ENCODE results near the gene LONP1.

The LONP1 gene

DNA sequence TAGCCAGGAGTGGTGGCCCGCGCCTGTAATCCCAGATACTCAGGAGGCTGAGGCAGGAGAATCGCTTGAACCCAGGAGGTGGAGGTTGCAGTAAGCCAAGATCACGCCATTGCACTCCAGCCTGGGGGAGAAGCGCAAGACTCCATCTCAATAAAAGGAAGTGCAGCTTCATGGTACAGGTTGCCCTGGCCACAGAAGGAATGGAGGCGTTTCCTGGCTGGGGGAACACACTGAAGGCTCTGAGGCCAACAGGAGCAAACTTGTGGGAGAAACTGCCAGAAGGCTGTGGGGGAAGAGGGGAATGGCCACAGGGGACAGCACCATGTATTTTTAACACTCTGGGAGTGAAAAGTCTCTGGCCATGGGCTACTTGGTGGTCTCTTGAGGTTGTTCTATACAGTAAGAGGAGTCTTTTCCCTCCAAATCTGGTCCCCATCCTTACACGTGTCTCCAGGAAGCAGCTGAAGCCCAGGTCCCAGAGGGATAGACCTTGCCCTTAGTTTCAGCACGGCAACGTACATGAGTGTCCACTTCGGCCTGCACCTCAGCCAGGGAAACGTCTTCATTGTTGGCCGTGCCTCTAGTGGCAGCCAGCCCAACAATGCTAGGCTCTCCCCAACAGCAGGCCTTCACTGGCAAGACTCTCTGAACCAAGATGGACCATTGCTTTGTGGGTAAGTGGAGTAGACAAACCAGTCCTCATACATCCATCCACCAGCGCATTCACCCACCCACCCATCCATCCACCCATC lies 47.1 kb downstream of the LONP1 start:
- Histone ChIP-seq H3K4me1 (ENCODE audit: low read depth, poor library complexity, severe bottlenecking) (no peaks in the 10 kb centered on the region), H3K4me2 (no peak overlapping the region), H3K27ac (no peak overlapping the region), H3K36me3 (ENCODE audit: insufficient read depth) (no peaks in the 10 kb centered on the region), H3K9ac (no peak overlapping the region), H3K79me2 (ENCODE audit: insufficient read depth, low read depth) (no peaks in the 10 kb centered on the region), H4K20me1 (ENCODE audit: insufficient read depth) (no peaks in the 10 kb centered on the region), H3K4me3 (IDR thresholded peaks at IDR 0.05; ENCODE audit: insufficient read depth, low read depth, low read length) (no peak overlapping the region), H3K27me3 (ENCODE audit: insufficient read depth, low read depth) (no peaks in the 10 kb centered on the region), H2AFZ (ENCODE audit: low read depth) (no peak overlapping the region)
- TF ChIP-seq, protein P1, sequence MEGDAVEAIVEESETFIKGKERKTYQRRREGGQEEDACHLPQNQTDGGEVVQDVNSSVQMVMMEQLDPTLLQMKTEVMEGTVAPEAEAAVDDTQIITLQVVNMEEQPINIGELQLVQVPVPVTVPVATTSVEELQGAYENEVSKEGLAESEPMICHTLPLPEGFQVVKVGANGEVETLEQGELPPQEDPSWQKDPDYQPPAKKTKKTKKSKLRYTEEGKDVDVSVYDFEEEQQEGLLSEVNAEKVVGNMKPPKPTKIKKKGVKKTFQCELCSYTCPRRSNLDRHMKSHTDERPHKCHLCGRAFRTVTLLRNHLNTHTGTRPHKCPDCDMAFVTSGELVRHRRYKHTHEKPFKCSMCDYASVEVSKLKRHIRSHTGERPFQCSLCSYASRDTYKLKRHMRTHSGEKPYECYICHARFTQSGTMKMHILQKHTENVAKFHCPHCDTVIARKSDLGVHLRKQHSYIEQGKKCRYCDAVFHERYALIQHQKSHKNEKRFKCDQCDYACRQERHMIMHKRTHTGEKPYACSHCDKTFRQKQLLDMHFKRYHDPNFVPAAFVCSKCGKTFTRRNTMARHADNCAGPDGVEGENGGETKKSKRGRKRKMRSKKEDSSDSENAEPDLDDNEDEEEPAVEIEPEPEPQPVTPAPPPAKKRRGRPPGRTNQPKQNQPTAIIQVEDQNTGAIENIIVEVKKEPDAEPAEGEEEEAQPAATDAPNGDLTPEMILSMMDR (conservative IDR thresholded peaks at IDR 0.05; ENCODE audit: low read depth, low read length), result no peak

DNA sequence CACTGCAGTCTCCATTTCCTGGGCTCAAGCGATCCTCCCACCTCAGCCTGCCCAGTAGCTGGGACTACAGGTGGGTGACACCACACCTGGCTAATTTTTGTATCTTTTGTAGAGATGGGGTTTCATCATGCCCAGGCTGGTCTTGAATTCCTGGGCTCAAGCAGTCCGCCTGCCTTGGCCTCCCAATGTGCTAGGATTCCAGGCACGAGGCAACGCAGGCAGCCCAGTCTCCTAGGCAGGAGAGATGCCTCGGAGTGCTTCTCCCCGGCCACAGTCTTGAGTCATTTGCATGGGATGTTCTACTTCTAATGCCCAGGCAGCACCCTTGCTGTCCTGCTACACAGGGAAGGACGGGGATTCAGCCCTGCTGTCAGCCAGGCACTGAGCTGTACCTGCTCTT lies 48.3 kb downstream of the LONP1 start:
- H3K27me3 ChIP-seq (ENCODE audit: insufficient read depth, low read depth), result no peaks in the 10 kb centered on the region
- H3K4me1 ChIP-seq (ENCODE audit: low read depth, poor library complexity, severe bottlenecking), result no peaks in the 10 kb centered on the region
- H4K20me1 ChIP-seq (ENCODE audit: insufficient read depth), result no peaks in the 10 kb centered on the region
- H3K9ac ChIP-seq, result no peak overlapping the region
- H2AFZ ChIP-seq (ENCODE audit: low read depth), result no peak overlapping the region
- TF ChIP-seq, protein P1 (conservative IDR thresholded peaks at IDR 0.05; ENCODE audit: low read depth, low read length), result no peak
- no peak overlapping the region for H3K4me3 ChIP-seq (IDR thresholded peaks at IDR 0.05; ENCODE audit: insufficient read depth, low read depth, low read length)
- no peaks in the 10 kb centered on the region for H3K36me3 ChIP-seq (ENCODE audit: insufficient read depth)
- H3K79me2 ChIP-seq (ENCODE audit: insufficient read depth, low read depth), result no peaks in the 10 kb centered on the region
- no peak overlapping the region for H3K4me2 ChIP-seq
- H3K27ac ChIP-seq, result no peak overlapping the region

DNA sequence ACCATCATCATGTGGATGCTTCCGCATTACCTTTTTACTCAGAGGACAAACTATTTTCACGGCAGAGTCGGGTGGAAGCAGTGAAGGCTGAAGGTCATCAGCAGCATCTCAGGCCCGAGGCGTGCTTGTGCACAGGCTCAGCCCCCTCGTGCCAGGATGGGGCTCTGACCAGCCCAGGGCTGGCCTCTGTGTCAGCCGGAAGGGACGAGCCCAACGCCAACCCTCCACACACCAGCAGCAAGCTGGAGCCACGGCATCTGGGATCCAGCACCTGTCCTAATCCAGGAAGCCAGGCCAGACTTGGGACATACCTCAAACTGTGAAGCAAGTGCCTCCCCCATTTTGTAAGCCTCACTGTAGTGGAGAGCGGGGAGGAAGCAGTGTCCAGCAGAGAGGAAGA lies 50.7 kb downstream of the LONP1 start:
- Histone ChIP-seq H3K4me1 (ENCODE audit: low read depth, poor library complexity, severe bottlenecking) (peaks cover 8% of the 10 kb centered on the region), H3K27me3 (ENCODE audit: insufficient read depth, low read depth) (no peaks in the 10 kb centered on the region), H3K9ac (no peak overlapping the region), H3K4me2 (no peak overlapping the region), H3K4me3 (IDR thresholded peaks at IDR 0.05; ENCODE audit: insufficient read depth, low read depth, low read length) (no peak overlapping the region), H4K20me1 (ENCODE audit: insufficient read depth) (no peaks in the 10 kb centered on the region), H3K27ac (no peak overlapping the region), H3K79me2 (ENCODE audit: insufficient read depth, low read depth) (no peaks in the 10 kb centered on the region), H3K36me3 (ENCODE audit: insufficient read depth) (no peaks in the 10 kb centered on the region), H2AFZ (ENCODE audit: low read depth) (no peak overlapping the region)
- TF ChIP-seq, protein P1 (conservative IDR thresholded peaks at IDR 0.05; ENCODE audit: low read depth, low read length), result no peak

DNA sequence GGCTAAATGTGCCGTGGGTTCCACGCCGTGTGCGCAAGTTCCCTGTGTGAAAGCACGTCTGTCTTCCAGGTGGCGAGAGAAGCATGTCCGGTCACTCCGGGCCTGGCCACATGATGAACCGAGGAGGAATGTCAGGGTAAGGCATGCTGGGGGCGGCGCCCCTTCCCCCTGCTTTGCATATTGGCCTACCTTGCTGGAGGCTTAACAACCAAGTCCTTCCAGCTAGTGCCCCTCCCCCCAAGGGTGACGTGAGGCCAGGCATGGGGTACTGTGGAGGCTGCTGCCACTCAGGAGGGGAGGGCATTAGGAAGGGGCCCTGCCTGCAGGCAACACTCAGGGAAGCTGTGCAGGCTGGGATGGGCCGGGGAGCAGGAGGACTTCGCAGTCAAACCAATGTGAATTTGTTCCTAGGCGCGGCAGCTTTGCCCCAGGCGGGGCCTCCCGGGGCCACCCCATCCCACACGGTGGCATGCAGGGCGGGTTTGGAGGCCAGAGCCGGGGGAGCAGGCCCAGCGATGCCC lies 52.1 kb downstream of the LONP1 start:
- no peak overlapping the region for H3K9ac ChIP-seq
- no peaks in the 10 kb centered on the region for H3K36me3 ChIP-seq (ENCODE audit: insufficient read depth)

More for the DNA sequence above, 52.1 kb downstream of the LONP1 start:
- Histone ChIP-seq H2AFZ (ENCODE audit: low read depth) (no peak overlapping the region), H3K79me2 (ENCODE audit: insufficient read depth, low read depth) (no peaks in the 10 kb centered on the region), H3K4me1 (ENCODE audit: low read depth, poor library complexity, severe bottlenecking) (peaks cover 8% of the 10 kb centered on the region), H3K27ac (no peak overlapping the region), H3K4me2 (no peak overlapping the region), H3K4me3 (IDR thresholded peaks at IDR 0.05; ENCODE audit: insufficient read depth, low read depth, low read length) (no peak overlapping the region), H4K20me1 (ENCODE audit: insufficient read depth) (no peaks in the 10 kb centered on the region), H3K27me3 (ENCODE audit: insufficient read depth, low read depth) (no peaks in the 10 kb centered on the region)
- TF ChIP-seq, protein P1 (conservative IDR thresholded peaks at IDR 0.05; ENCODE audit: low read depth, low read length), result no peak
